PC-9 (cell line): ENCODE measurements around the gene KCNH3. TPM values are rescaled to one million over a fixed set of nuclear protein-coding genes. Genes with fewer than 3 reads are reported as not detected.
"Not testable (repeated sequence)": the region's sequence is repeated elsewhere in the genome, so short reads cannot be mapped to it uniquely, and the experiment has no call there.

Experiments
- BruUV-seq: library from RNA; stranded (reverse); fragments of 400-500 nt; replicated peaks from 2 replicates; lab custom pipeline; 2021; lab: Mats Ljungman, UMichigan
- CTCF ChIA-PET: fragments of 300-600 bp; sonication (Branson Sonifier 250); formaldehyde crosslinking; loops from one replicate; lab custom pipeline; 2022; ENCODE audit warnings: antibody characterized with exemption; lab: Charles Lee
- POLR2A ChIA-PET: fragments of 300-600 bp; sonication (Branson Sonifier 250); formaldehyde crosslinking; loops from one replicate; lab custom pipeline; 2022; ENCODE audit warnings: antibody characterized with exemption; ENCODE audit not compliant: unreplicated experiment; lab: Charles Lee
- DNase-seq, 2 experiments: peaks; one replicate each; pipeline versions ENCODE4 v3.0.0 to v3.0.0-alpha.2; 2015 to 2022; ENCODE audit warnings: mixed read lengths in 1 of 2
- H2AFZ ChIP-seq: fragments of 200-600 bp; sonication (generic); 2 replicates; pipeline ENCODE4 v1.8.1; 2017; ENCODE audit warnings: antibody characterized with exemption
- H3F3A ChIP-seq: fragments of 200-600 bp; sonication (generic); 2 replicates; pipeline ENCODE4 v1.8.1; 2017; ENCODE audit warnings: antibody characterized with exemption, mild to moderate bottlenecking, low read depth; ENCODE audit not compliant: insufficient read depth
- H3K27ac ChIP-seq: fragments of 200-600 bp; sonication (generic); 2 replicates; pipeline ENCODE4 v1.6.1; 2016; ENCODE audit warnings: mixed run types
- H3K27me3 ChIP-seq: fragments of 200-600 bp; sonication (generic); 2 replicates; pipeline ENCODE4 v1.6.1; 2016; ENCODE audit warnings: low read depth, mixed run types; ENCODE audit not compliant: insufficient read depth
- H3K36me3 ChIP-seq: fragments of 200-600 bp; sonication (generic); 2 replicates; pipeline ENCODE4 v1.6.1; 2016; ENCODE audit warnings: low read depth, mixed run types
- H3K4me1 ChIP-seq: fragments of 200-600 bp; sonication (generic); replicated peaks from 2 replicates; pipeline ENCODE4 v1.6.1; 2016; ENCODE audit warnings: mixed run types; ENCODE audit not compliant: insufficient read depth
- H3K4me2 ChIP-seq: fragments of 200-600 bp; sonication (generic); 2 replicates; pipeline ENCODE4 v1.6.1; 2017; ENCODE audit warnings: mixed run types
- H3K4me3 ChIP-seq: fragments of 200-600 bp; sonication (generic); 2 replicates; pipeline ENCODE4 v1.6.1; 2016; ENCODE audit warnings: mixed run types
- H3K79me2 ChIP-seq: fragments of 200-600 bp; sonication (generic); 2 replicates; pipeline ENCODE4 v1.6.1; 2017; ENCODE audit warnings: low read depth, mixed run types
- H3K9me2 ChIP-seq: fragments of 200-600 bp; sonication (generic); 2 replicates; pipeline ENCODE4 v1.8.1; 2017; ENCODE audit warnings: mild to moderate bottlenecking; ENCODE audit not compliant: insufficient read depth
- H3K9me3 ChIP-seq: fragments of 200-600 bp; sonication (generic); 2 replicates; pipeline ENCODE4 v1.8.1; 2016; ENCODE audit warnings: low read depth; ENCODE audit not compliant: insufficient read depth
- H4K20me1 ChIP-seq: fragments of 200-600 bp; sonication (generic); 2 replicates; pipeline ENCODE4 v1.8.1; 2017; ENCODE audit not compliant: insufficient read depth
- EZH2 ChIP-seq: fragments of 200-600 bp; sonication (generic); IDR thresholded peaks from 2 replicates; pipeline ENCODE4 v1.8.0; 2017; ENCODE audit warnings: antibody characterized with exemption, low read depth
- intact Hi-C: fragments of 100-400 bp; cut with micrococcal nuclease; formaldehyde crosslinking; loops from one replicate; pipeline ENCODE4 v1.10.0; 2022; ENCODE audit not compliant: unreplicated experiment
- total RNA-seq: library from RNA; stranded (reverse); gene quantifications from 2 replicates; pipeline ENCODE4 v1.2.3, GENCODE V29; 2021
- TF ChIP-seq, protein P1 (sequence below): fragments of 200-600 bp; sonication (generic); conservative IDR thresholded peaks from 2 replicates; pipeline ENCODE4 v1.6.1; 2017; ENCODE audit warnings: mixed run types, antibody characterized with exemption, mild to moderate bottlenecking, moderate library complexity

The KCNH3 gene
- total RNA-seq, 1 experiment from 2014 or later = not detected

DNA sequence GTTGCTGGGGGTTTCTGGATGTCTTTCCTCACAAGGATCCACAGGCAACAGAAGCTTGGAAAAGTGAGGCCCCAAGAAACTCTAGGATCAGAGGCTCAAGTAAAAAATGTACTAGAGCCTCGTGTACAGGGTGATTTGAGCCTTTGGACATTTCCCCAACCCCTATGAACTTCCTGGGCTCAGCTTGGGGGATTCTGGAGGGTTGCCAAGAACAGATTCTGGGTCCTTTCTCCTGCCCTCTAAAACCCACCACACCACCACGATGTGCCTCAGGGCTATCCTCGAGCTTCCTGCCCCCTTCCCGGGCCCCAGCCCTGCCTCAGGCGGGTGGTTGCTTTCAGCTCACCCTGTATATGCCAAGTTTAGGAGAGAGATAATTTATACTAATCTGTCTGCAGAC, 66.0 kb downstream of the KCNH3 start:
- H3F3A ChIP-seq = peaks cover 5% of the 10 kb centered on the region; the same call in 1 of the 2 replicates
- no peaks in the 10 kb centered on the region for H3K4me1 ChIP-seq
- intact Hi-C loops = no loop called here
- no peak overlapping the region for H3K27ac ChIP-seq
- H3K36me3 ChIP-seq = no peaks in the 10 kb centered on the region
- no peaks in the 10 kb centered on the region for H3K79me2 ChIP-seq
- H3K4me2 ChIP-seq = no peak overlapping the region
- no peaks in the 10 kb centered on the region for H3K27me3 ChIP-seq
- ChIA-PET CTCF (no interaction called here), POLR2A (no interaction called here)
- DNase-seq = no peak
- no peaks in the 10 kb centered on the region for H4K20me1 ChIP-seq
- TF ChIP-seq, protein P1, sequence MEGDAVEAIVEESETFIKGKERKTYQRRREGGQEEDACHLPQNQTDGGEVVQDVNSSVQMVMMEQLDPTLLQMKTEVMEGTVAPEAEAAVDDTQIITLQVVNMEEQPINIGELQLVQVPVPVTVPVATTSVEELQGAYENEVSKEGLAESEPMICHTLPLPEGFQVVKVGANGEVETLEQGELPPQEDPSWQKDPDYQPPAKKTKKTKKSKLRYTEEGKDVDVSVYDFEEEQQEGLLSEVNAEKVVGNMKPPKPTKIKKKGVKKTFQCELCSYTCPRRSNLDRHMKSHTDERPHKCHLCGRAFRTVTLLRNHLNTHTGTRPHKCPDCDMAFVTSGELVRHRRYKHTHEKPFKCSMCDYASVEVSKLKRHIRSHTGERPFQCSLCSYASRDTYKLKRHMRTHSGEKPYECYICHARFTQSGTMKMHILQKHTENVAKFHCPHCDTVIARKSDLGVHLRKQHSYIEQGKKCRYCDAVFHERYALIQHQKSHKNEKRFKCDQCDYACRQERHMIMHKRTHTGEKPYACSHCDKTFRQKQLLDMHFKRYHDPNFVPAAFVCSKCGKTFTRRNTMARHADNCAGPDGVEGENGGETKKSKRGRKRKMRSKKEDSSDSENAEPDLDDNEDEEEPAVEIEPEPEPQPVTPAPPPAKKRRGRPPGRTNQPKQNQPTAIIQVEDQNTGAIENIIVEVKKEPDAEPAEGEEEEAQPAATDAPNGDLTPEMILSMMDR = no peak
- no peak for TF ChIP-seq EZH2
- no peaks in the 10 kb centered on the region for H3K9me2 ChIP-seq
- H2AFZ ChIP-seq = no peak overlapping the region
- H3K9me3 ChIP-seq = no peaks in the 10 kb centered on the region
- H3K4me3 ChIP-seq = no peak overlapping the region
- no TSS peak for BruUV-seq

DNA sequence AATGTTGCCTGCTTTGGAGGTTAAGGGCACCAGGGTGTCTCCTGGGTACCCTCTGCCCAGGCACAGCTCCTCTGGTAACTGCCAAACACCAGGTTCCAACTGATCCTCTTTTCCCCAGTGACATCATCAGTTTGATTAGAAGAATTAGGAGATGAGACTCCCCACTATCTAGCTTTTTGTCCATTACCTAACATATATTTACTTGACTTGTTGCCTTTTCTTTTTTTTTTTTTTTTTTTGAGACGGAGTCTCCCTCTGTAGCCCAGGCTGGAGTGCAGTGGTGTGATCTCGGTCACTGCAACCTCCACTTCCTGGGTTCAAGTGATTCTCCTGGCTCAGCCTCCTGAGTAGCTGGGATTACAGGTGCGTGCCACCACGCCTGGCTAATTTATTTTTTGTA, 66.7 kb downstream of the KCNH3 start, which contains the start of gene FAM186B:
FAM186B (minus strand) TSS at position 101 of the 400 bp plus-strand sequence. CDS start 162 bp downstream, outside the sequence.
- H3K9me3 ChIP-seq, H3K4me2 ChIP-seq, intact Hi-C loops, H3K27ac ChIP-seq, H3K4me1 ChIP-seq, DNase-seq, H3K79me2 ChIP-seq, H2AFZ ChIP-seq, H3K9me2 ChIP-seq, H3K36me3 ChIP-seq, CTCF ChIA-PET, H3K4me3 ChIP-seq, H3K27me3 ChIP-seq, H4K20me1 ChIP-seq, H3F3A ChIP-seq, BruUV-seq: not testable (repeated sequence)
- POLR2A ChIA-PET = interaction anchor here (0.6 kb wide), 1 partner anchor 89 kb away, joined by 14 read pairs; no protein-coding TSS in a partner anchor

Other genes starting within 250 kb of the KCNH3 start
- 0.46 and 0.60 TPM in 2 replicates for gene PRPH, start 243.9 kb upstream of the KCNH3 start, total RNA-seq
- gene TROAP, start 215.8 kb upstream of the KCNH3 start, total RNA-seq = 79.4 and 79.9 TPM in 2 replicates
- gene C1QL4, start 201.8 kb upstream of the KCNH3 start, total RNA-seq = 0.18 and 0.22 TPM in 2 replicates
- gene DNAJC22, start 192.1 kb upstream of the KCNH3 start, total RNA-seq = 3.7 and 4.7 TPM in 2 replicates
- gene SPATS2, start 171.6 kb upstream of the KCNH3 start, total RNA-seq = 65.1 and 84.3 TPM in 2 replicates
- gene MCRS1, start 29.1 kb downstream of the KCNH3 start, total RNA-seq = 66.9 and 71.5 TPM in 2 replicates
- 1.3 and 1.7 TPM in 2 replicates for gene FAM186B, start 66.6 kb downstream of the KCNH3 start, total RNA-seq
- 27.5 and 28.9 TPM in 2 replicates for gene PRPF40B, start 84.5 kb downstream of the KCNH3 start, total RNA-seq
- 5.6 and 6.5 TPM in 2 replicates for gene FMNL3, start 168.4 kb downstream of the KCNH3 start, total RNA-seq
- 685 and 690 TPM in 2 replicates for gene TMBIM6, start 202.5 kb downstream of the KCNH3 start, total RNA-seq